Kidney epithelial cell (primary cell): ENCODE results near the gene AKIRIN1. TPM values are rescaled to one million over a fixed set of nuclear protein-coding genes. Genes with fewer than 3 reads are reported as not detected.
"Not testable (repeated sequence)": the region's sequence is repeated elsewhere in the genome, so short reads cannot be mapped to it uniquely, and the experiment has no call there.

Experiments used
- DNase-seq: peaks from one replicate; pipeline ENCODE4 v3.0.0-alpha.2; 2010; ENCODE audit warnings: low read depth
- H3K27me3 ChIP-seq: 2 replicates; pipeline ENCODE4 v1.6.0; 2011; ENCODE audit warnings: low read length; ENCODE audit not compliant: control insufficient read depth, insufficient read depth
- H3K36me3 ChIP-seq: 2 replicates; pipeline ENCODE4 v1.5.1; 2011; ENCODE audit warnings: low read length; ENCODE audit not compliant: control insufficient read depth, insufficient read depth
- H3K4me3 ChIP-seq: 2 replicates; pipeline ENCODE4 v1.5.1; 2011; ENCODE audit warnings: low read depth, mild to moderate bottlenecking, control low read depth, low read length
- CTCF ChIP-seq: IDR thresholded peaks from 2 replicates; pipeline ENCODE4 v1.5.1; 2011; ENCODE audit warnings: mild to moderate bottlenecking, moderate library complexity, low read length, control low read depth, inconsistent platforms; ENCODE audit not compliant: insufficient read depth, poor library complexity, severe bottlenecking
- total RNA-seq: library from RNA; depleted of rRNA; stranded (reverse); fragments of >200 nt; gene quantifications from 2 replicates; pipeline ENCODE4 v1.2.3, GENCODE V29; 2015

The AKIRIN1 gene
- total RNA-seq, 1 donor from 2014 or later, result 62.2 TPM

DNA sequence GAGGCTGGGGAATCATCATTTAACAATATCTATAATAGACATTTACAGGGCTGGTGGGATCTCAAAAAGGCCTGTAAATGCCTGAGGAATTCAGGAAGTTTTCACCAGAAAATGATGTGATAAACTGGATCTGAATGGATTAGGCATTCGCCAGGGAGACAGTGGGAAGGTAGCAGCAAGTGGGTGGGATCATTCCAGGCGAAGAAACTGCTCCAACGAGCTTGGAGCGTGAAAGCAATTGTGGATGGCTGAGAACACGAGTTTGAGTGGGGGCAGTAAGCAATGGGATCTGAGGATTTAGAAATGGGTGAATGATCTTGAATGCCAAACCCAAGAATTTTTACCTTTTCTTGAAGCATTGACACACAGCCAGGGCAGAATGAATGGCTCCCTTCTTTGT is 26.2 kb downstream of the AKIRIN1 start:
- no peak for TF ChIP-seq CTCF
- no peak for DNase-seq
- no peaks in the 10 kb centered on the region for H3K27me3 ChIP-seq
- no peak overlapping the region for H3K4me3 ChIP-seq
- H3K36me3 ChIP-seq, result no peaks in the 10 kb centered on the region

DNA sequence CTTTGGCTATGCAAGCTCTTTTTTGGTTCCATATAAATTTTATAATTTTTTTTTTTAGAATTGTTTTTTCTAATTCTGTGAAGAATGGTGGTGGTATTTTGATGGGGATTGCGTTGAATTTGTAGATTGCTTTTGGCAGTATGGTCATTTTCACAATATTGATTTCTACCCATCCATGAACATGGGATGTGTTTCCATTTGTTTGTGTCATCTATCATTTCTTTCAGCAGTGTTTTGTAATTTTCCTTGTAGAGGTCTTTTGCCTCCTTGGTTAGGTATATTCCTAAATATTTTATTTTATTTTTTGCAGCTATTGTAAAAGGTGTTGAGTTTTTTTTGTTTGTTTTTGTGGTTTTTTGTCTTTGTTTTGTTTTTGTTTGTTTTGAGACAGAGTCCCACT is 29.4 kb downstream of the AKIRIN1 start:
- H3K4me3 ChIP-seq, H3K36me3 ChIP-seq, DNase-seq, H3K27me3 ChIP-seq: not testable (repeated sequence)

DNA sequence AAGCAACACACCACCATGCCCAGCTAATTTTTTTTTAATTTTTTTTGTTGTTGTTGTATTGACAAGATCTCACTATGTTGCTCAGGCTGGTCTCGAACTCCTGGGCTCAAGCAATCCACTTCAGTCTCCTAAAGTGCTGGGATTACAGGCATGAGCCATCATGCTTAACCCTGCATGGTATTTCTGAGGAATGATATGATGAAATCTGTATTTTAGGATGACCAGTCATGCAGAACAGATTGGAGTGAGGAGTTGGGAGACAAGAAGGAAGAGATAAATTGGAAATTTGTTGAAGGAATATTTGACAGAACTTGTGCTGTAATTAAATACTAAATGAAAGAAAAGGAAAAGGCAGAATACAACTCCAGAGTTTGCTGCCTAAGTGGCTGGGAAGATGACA is 30.4 kb downstream of the AKIRIN1 start:
- no peak for TF ChIP-seq CTCF
- no peaks in the 10 kb centered on the region for H3K36me3 ChIP-seq
- DNase-seq, result no peak
- no peaks in the 10 kb centered on the region for H3K27me3 ChIP-seq
- no peak overlapping the region for H3K4me3 ChIP-seq

DNA sequence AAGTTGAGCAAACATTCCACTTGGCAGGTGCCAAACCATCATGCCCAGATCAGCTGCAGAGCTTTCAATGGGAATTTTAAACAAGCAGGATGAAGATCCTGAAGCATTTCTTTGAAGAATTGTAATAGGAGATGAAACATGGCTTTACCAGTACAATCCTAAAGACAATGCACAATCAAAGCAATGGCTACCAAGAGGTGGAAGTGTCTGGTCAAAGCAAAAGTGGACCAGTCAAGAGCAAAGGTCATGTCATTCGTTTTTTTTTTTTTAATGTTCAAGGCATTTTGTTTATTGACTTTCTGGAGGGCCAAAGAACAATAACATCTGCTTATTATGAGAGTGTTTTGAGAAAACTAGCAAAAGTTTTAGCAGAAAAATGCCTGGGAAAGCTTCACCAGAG is 32.1 kb downstream of the AKIRIN1 start:
- no peaks in the 10 kb centered on the region for H3K36me3 ChIP-seq
- TF ChIP-seq CTCF, result no peak
- H3K27me3 ChIP-seq, result no peaks in the 10 kb centered on the region
- H3K4me3 ChIP-seq, result no peak overlapping the region
- DNase-seq, result no peak

DNA sequence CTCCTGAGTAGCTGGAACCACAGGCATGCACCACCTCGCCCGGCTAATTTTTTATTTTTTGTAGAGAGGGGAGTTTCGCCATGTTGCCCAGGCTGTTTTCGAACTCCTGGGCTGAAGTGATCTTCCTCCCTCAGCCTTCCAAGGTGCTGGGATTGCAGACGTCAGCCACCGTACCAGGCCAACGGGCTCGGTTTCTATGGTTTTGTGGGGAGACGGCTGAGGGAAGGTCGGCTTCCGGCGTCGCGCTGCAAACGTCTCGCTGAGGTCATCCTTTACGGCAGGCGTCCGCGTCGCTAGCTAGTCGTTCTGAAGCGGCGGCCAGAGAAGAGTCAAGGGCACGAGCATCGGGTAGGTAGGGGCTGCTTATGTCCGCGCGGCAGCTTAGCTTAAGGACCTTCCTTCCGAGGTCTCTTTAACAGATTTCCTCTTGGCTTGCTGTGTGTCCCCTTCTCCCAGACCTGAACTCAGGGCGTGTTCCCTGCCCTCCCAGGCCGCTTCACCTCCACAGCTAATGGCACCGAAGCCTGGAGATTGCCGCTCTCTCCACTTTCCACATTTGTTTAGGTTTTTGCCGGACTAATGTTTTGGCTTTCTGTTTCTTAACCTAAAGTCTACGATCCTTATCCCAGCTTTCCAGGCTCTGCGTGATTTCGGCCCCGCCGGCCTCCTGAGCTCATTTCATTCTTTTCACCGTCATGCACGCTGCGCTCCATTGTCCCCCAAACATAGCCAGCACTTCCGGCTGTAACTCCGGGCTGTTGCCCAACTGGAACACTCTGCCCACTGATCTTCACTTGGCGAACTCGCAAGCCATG is 35.2 kb downstream of the AKIRIN1 start, which contains the start of gene NDUFS5:
Gene NDUFS5 (plus strand): TSS at position 300 of the 815 bp plus-strand sequence. CDS start 2,375 bp downstream, outside the sequence.
- H3K27me3 ChIP-seq, result no peaks in the 10 kb centered on the region
- TF ChIP-seq CTCF, result no peak

GRCh38 chr1:39026866-39027507 is 35.9 kb downstream of the AKIRIN1 start:
- H3K27me3 ChIP-seq, result no peaks in the 10 kb centered on the region
- H3K36me3 ChIP-seq, result peaks cover 2% of the 10 kb centered on the region
- no peak for DNase-seq
- peak overlapping the region; percentile 61 for H3K4me3 ChIP-seq
- no peak for TF ChIP-seq CTCF

More for the DNA sequence above, 35.2 kb downstream of the AKIRIN1 start, which contains the start of gene NDUFS5:
- DNase-seq, result peak; percentile 88
- Histone ChIP-seq H3K36me3 (peaks cover 2% of the 10 kb centered on the region), H3K4me3 (peak within 1 kb of the TSS; percentile 61)
